GM19328 (cell line): Measurements from ENCODE around the gene LY86.

Experiments
- ATAC-seq: cut with Tn5 transposase; IDR thresholded peaks from one replicate; pipeline ENCODE4 v1.9.1; 2021; ENCODE audit warnings: mild to moderate bottlenecking, moderate library complexity; ENCODE audit not compliant: unreplicated experiment

Gene LY86

DNA sequence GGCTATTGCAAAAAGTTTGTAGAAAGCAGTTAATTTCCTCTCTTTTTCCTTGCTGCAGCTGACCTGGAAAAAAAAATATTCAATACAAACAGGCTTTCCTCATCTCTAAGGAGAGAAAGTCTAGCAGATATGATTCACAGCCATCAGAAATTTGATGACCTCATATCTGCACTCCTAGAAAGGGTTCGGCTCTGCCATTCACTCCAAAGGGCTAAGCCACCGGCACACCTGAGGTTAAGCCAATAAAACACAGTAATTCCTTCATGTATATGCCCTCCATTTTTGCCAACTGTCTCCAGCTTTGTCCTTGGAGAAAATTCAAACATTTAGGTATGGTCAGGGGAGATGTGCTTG is 18.7 kb upstream of the LY86 start:
- no peak for ATAC-seq

DNA sequence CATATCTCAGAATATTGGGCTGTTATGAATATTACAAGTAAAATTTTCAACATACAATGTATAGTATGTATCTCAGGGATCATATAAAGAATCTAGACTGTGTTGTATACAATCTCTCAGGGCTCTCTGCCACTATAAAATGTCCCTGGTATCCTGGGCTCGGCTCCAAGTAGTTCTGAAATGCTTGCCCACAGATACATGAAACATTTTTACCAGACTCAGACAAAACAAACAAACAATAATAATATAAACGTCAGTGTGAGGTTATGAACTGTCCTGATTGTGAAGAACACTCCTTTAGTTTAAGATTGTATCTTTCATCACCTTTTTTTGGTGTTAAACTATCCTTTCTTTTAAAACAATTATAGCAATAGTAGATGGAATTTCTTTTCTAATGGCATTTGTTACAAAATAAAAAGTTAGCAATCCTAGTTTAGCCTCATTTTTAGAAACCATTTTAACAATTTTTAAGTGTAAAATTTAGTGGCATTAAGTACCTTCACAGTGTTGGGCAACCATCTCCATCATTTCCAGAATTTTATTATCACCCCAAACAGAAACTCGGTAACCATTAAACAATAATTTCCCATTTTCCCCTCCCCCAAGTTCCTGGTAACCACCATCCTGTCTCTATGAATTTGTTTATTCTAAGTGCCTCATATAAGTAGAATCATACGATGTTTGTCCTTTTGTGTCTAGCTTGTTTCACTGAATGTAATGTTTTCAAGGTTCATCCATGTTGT is 17.4 kb upstream of the LY86 start:
- no peak for ATAC-seq

DNA sequence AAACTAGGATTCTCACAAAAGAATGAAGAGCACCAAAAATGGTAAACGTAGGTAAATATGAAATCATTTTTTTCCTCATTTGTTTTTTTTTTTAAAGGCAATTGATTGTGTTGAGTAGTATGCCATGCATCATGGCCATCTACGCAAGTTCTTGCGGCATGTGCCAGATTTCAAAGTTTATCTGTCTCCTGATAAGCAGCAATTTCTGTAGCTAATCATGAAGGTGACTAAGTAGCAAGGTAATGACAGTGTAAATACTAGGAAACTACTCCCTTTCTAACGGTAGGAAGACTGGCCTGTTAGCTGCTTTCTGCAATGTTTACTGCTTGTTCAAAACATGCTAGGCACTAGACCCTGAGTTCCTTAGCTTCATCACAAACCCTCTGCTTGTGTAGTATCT is 13.4 kb upstream of the LY86 start:
- no peak for ATAC-seq

DNA sequence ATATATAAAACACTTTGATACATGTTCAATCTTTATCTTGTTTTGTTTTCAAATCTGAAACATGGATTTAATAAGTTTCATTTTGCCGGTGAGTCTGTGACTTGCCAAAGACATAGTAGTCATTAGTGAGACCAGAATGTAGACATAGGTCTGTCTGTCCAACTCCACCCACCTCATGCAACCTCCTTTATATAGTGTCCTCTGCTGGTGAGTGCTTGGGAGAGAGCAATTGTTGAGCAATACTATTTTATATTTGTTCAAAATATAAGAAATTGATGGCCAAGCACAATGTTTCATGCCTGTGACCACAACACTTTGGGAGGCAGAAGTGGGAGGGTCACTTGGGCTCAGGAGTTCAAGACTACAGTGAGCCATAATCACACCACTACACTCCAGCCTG is 10.8 kb upstream of the LY86 start:
- no peak for ATAC-seq

DNA sequence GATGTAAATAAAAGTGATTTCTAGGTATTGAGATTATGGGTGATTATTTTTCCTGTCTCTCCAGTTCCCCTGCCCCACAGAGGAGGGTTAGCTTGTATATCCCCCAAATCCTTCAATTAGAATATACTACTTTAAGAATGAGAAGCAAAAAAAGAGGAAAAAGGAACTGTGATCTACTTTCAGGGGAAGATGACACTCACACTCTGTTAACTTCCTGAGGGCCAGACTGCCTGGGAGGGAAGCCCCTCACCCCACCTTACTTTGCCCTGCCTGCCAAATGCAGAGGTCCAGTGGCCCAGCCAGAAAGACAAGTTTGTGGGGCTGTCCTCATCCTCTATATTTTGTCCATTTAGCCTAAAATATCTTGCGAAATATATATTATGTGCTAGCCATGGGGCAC is 9.2 kb upstream of the LY86 start:
- no peak for ATAC-seq

DNA sequence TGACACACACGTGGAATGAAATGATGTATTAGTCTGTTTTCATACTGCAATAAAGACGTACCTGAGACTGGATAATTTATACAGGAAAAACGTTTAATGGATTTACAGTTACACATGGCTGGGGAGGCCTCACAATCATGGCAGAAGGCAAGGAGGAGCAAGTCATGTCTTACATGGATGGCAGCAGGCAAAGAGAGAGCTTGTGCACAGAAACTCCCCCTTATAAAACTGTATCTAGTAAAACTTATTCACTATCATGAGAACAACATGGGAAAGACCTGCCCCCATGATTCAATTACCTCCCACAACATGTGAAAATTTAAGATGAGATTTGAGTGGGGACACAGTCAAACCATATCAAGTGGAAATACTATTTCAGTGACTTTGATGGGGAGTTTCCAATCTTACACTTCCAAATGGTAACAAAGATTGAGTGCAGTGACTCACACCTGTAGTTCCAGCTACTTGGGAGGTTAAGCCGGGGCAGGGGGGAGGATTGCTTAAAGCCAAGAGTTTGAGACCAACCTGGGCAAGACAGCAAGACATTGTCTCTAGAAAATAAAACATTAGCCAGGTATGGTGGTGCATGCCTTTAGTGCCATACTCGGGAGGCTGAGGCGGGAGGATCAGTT is 8.2 kb upstream of the LY86 start:
- ATAC-seq, result no peak

DNA sequence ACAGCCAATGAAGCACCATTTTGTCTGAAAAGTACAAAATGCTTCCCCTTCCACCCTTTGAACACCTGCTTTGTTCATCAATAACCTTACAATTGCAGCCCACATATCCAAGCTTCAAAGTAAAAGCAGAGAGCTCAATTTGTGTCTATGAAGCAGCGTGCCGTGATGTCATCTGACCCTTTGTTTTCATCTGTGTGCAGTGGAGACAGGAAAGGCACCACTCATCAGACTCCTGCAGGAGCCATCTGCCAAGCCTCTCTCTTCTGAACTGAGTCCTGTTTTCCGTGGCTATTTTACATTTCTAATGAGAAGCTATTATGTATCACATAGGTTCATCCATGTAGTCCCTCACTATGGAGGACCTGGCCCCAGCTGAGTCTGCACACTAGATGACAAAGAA is 7.5 kb upstream of the LY86 start:
- no peak for ATAC-seq

DNA sequence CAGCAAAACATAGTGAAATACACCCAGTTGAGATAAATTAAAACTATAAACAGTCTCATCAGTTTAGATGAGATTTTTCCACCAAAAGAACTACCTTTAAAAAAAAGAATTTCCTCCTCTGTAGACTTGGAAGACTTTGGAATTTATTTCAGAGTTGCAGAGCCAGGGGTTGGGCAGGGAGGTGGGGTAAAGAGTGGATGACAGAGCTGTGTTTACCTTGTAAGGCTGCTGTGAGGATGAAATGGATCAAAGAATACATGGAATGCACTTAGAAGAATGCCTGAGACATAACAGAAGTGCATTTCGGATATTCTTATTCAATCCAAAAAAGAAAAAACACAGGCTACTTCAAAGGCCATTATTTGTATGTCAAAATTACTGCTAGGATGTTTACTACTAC is 6.4 kb upstream of the LY86 start:
- no peak for ATAC-seq

DNA sequence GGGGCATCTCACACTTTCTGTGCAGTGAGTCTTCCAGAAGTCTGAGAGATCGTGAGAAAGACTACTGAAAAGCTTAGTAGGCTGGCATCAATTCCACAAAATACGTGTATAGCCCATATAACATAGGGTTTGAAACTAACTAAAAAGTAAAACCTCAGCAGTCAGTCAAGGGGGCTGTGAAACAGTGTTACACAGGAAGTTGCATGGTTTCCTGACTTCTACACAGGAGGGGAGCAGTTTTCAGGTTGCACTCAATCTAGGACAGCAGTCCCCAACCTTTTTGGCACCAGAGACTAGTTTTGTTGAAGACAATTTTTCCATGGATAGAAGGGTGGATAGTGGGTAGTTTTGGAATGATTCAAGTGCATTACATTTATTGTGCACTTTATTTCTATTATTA is 4.7 kb upstream of the LY86 start:
- ATAC-seq, result no peak

DNA sequence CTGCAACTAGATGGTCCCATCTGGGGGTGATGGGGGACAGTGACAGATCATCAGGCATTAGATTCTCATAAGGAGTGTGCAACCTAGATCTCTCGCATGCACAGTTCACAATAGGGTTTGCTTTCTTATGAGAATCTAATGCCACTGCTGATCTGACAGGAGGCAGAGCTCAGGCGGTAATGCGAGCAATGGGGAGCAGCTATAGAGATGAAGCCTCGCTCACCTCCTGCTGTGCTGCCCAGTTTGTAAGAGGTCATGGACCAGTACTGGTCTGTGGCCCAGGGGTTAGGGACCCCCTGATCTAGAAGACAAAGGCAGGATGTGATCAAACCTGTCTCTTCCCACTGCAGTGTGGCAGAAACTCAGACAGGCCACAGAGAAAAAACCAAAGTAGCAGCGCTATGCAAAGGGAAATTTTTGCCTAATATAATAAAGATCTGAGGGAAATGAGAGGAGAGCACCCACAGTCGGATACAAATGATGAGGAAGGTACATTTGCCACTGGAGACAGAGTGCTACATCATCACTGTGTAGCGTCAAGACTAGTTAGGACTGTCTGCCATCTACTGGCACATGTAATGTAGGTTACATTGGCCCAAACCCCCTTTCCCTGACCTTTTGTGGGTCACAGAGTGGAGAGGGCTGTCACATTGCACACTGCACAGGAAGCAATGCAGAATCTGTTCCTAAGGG is 4.1 kb upstream of the LY86 start:
- no peak for ATAC-seq

DNA sequence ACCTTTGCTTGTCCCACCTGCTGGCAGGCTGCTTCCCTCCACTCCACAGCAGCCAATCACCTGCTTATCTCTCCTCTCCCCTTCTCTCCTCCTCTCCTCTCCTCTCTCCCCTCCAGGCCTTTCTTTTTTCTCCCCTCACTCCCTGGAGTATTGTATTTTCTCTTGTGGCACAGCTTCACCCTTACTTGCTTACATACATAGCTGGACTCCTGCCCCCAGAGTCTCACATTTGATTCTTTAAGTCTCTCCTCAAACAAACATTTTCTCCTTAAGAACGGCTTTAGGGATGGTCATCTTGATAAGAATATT is 3.6 kb upstream of the LY86 start:
- ATAC-seq, result no peak

DNA sequence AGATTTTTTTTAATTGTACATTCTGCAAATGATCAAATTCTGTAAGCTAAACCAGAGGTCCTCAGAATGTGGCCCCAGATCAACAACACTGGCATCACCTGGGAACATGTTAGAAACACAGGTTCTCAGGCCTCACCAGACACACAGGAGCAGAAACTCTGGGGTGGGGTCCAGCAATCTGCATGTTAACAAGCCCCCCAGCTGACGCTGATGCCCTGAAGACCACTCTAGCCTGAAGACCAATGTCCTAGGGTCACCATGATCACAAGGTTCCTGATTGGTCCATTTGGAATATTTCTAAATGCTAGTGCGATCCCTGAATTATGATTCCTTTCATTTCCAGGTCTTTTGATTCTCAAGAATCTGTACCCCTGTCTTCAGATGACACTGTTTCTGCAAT is 2.4 kb upstream of the LY86 start:
- no peak for ATAC-seq

DNA sequence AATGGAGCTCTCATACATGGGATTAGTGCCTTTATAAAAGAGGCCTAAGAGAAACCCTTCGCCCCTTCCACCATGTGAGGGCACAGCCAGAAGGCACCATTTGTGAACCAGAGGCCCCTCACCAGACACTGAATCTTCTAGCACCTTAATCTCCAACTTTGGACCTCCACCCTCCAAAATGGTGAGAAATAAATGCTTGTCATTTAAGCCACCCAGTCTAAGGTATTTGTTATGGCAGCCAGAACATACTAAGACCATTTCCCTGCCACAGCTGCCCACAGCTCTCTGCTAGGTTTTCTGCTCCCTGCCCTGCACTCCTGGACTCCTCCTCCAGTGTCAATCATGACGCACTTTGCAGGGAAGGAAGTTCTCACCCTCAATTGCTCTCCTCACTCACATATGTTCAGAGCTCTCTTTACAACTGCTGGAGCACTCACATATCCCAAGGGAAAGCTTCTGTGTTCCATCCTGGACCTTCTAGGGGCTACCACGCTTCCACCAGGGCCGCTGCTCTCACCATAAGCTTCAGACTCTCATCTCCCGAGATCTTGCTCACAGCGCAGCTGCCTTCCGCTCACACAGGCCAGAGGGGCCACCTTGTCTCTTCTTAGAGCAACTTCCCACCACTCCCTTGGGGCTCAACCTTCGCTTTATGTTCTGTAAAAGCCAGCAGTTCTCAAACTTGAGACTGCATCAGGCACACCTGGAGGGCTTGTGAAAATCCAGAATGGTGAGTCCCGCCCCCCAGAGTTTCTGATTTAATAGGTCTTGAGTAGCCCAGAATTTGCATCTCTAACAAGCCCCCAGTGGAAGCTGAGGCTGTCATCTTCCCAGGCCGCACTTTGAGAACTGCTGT is 1.6 kb upstream of the LY86 start:
- peak; percentile 43 for ATAC-seq

DNA sequence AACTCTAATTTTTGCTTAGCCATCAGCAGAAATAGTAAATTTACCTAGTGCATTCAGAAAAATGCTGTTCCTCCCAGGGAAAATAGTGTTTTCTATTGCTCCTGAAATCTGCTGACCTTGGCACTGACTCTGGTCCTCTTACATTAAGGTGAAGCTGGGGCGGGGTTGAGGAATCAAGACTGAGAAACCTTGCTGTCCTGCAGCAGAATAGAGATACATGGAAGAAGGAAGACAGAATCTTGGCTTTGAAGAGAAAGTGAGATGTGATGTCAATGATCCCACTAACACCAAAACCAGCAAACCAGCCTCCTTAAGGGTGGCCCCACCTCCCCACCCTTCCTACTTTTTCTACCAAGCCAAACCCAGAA is 840 bp upstream of the LY86 start:
- ATAC-seq, result no peak

DNA sequence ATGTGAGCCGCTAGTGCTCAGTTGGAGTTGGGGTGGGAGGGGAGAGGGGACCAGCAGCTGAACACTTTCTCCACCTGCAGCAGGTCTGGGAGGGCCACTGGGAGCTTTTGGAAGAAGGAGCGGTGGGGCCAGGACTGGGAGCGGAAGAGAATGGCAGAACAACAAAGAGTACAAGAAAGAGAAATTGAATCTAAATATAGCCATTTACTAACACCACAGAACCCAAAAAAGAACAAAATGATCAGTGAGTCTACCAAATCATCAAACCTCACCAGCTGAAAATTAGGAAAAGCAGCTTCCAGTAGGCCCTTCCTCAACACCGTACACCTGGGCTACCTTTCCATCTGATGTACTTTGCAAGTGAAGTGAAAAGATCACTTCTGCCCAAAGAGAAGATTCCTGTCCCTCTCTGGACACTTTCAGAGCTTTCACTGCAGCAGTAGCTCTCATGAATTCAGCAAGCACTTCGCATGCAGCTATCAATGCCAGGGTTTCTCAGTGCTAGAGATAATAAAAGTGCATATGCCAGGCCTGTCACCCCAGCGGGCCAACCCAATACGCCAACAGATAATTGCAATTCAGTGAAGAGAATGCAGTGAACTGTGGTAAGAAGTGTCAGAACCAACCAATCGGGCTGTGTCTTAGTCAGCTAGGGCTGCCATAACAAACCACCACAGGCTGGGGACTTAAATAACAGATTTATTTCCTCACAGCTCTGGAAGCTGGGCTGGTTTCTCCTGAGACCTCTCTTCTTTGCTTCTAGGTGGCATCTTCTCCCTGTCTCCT is 597 bp downstream of the LY86 start:
- ATAC-seq, result no peak

DNA sequence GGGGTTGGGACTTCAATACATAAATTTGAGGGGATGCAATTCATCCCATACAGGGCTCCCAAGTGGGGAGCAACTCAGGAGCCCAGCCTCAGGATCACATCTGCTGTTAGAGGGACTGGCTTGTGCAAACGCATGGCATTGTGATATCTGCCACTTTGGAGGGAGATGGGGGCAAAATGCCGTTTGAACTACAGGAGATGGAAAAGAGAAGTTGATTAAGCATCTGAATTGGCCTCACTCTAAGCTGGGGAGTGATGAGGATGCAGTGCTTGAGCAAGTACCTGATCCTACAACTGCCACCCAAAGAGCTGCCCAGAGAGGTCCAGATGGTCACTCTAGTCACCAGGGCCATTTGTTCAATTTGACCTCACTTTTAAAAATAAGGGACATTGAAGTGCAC is 2.0 kb downstream of the LY86 start:
- no peak for ATAC-seq

DNA sequence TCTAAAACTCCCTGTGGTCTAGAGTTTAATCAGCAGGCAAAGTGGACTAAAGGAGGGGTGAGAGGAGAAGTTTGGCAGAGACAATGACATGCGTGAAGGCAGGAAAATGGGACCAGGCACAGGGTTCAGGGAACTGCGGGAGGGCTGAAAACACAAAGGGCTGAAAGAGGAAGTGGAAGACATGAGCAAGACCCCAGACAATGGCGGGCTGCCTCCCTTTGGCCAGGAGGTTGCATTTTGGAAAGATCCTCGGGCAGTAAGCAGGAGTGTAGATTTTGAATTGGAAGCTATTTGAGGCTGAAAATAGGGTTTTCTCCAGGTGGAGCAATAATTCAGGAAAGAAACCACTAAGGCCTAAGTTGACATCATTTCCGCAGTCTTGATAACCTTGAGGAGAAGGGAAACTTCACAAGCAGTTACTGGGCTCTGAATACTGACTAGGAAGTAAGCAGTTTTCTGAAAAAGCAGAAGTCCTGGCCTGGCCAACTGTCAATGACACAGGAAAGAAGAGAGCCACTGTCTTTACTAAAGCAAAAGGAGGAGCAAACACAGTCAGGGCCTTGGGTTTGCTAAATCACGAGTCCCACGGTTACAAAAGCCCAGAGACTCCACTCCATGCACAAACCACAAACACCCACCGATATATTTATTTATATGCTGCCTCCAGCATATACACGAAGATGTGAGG is 3.4 kb downstream of the LY86 start:
- no peak for ATAC-seq

DNA sequence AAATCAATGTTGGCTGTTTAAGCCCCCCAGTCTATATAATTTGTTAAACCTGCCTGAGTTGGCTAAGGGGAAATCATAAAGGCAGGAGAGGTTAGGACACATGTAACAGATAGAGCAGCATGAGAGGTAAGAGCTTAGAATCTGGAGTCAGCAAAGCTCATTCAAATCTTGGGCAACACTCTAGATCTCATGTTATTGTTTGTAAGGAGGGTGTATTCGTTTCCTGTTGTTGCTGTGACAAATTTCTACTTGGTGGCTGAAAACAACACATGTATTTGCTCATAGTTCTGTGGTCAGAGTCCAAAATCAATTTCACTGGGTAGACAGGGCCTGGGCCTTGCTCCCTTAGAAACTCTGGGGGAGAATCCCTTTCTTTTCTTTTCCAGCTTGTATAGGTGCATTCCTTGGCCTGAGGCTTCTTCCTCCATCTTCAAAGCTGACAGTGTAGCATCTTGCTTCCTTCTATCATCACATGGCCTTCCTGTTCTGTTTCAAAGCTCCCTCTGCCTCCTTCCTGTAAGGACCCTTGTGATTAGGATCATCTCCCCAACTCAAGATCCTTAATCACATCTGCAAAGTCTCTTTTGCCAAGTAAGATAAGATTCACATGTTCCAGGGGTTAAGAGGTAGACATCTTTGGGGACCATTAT is 4.4 kb downstream of the LY86 start:
- ATAC-seq, result no peak

DNA sequence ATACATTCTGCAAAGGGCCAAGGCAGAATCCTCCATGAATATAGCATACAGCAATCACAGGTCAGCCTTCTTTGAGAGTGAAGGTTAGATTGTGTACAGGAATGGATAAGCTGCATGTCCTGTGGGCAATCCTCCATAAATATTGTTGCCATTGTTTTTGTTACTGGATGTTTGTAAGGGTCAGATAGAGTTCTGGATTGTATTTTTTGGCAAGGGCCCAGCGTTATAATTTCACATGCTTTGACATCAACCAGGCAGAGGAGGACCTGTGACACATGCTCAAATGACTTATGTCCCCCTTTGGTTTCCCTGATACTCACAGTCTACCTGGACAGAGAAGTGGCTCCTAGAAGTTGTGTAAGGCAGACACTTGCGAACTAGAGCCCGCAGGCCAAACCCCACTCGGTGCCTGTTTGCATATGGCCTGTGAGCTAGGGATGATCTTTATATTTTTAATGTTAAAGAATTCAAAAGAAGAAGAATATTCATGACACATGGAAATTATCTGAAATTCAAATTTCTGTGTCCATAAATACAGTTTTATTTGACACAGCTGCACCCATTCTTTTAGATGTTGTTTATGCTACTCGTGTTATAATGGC is 5.4 kb downstream of the LY86 start:
- ATAC-seq, result no peak

DNA sequence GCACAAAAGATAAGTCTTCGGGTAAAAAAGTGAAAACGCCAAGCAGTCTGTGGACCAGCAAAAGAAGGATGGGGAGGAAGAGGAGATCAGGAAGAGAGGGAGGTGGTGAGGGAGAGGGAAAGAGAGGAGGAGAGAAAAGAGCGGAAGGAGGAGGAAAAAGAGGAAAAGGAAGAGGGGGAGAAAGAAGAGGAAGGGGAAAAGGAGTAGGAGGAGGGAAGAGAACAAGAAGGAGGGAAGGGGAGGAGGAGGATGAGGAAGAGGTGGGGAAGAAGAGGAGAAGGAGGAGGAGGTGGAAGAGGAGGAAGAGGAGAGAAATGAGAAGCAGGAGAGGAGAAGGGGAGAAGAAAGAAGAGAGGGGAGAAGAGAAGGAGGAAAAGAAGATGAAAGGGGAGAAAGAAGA is 6.5 kb downstream of the LY86 start:
- no peak for ATAC-seq
